Neuron (in vitro differentiated cells): Measurements from ENCODE around the gene DMRTB1.

Source experiments
- H2AFZ ChIP-seq: one replicate; pipeline ENCODE4 v1.6.1; 2013; ENCODE audit warnings: low read depth, mild to moderate bottlenecking, inconsistent platforms, low read length, moderate library complexity
- H3K27me3 ChIP-seq: one replicate; pipeline ENCODE4 v1.6.1; 2013; ENCODE audit warnings: low read length; ENCODE audit not compliant: insufficient read depth
- H3K36me3 ChIP-seq: one replicate; pipeline ENCODE4 v1.6.1; 2013; ENCODE audit warnings: low read length; ENCODE audit not compliant: insufficient read depth
- H3K4me1 ChIP-seq: one replicate; pipeline ENCODE4 v1.6.1; 2013; ENCODE audit warnings: low read length; ENCODE audit not compliant: insufficient read depth
- H3K4me3 ChIP-seq: 2 replicates; pipeline ENCODE4 v1.5.1; 2013; ENCODE audit warnings: mild to moderate bottlenecking, low read length, moderate library complexity
- H3K9me3 ChIP-seq: one replicate; pipeline ENCODE4 v1.6.1; 2013; ENCODE audit warnings: low read length

DMRTB1 gene

DNA sequence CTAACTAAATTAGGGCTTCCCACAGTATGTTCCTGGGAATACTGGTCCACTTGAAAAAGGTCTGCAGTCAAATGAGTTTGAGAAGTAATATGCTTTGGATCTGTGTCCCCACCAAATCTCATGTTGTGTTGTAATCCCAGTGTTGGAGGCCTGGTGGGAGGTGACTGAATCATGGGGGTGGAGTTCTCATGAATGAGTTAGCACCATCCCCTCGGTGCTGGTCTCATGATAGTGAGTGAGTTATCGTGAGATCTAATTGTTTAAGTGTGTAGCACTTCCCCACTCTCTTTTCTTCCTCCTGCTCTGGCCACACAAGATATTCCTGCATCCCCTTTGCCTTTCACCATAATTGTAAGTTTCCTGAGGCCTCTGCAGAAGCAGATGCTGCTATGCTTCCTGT lies 16.9 kb upstream of the DMRTB1 start:
- Histone ChIP-seq H2AFZ (no peak overlapping the region), H3K4me1 (no peaks in the 10 kb centered on the region), H3K27me3 (no peaks in the 10 kb centered on the region), H3K36me3 (no peaks in the 10 kb centered on the region), H3K4me3 (no peak overlapping the region), H3K9me3 (peaks cover 7% of the 10 kb centered on the region)

- H3K9me3 ChIP-seq, result no peaks in the 10 kb centered on the region
- H3K4me1 ChIP-seq, result peaks cover 20% of the 10 kb centered on the region
- H2AFZ ChIP-seq, result no peak overlapping the region
- H3K27me3 ChIP-seq, result no peaks in the 10 kb centered on the region
- H3K36me3 ChIP-seq, result no peaks in the 10 kb centered on the region
- no peak overlapping the region for H3K4me3 ChIP-seq
These were observed 13.1 kb upstream of the DMRTB1 start for GRCh38 chr1:53446051-53446450.

DNA sequence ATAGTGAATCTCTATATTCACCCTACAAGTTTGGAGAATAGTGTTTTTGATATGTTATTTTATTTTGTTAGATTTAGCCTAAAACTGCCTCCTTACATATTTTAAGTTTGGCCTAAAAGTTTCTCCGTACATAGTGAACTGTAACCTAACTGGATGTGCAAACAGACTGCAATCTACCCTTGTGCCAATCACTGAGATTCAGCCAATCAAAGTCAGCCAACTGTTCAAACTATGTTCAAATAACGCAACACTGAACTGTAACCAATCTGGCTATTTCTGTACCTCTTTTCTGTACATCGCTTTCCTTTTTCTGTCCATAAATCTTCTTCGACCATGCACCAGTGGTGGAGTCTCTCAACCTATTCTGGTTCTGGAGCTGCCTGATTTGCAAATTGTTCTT lies 11.8 kb upstream of the DMRTB1 start:
- no peaks in the 10 kb centered on the region for H3K9me3 ChIP-seq
- no peak overlapping the region for H2AFZ ChIP-seq

DNA sequence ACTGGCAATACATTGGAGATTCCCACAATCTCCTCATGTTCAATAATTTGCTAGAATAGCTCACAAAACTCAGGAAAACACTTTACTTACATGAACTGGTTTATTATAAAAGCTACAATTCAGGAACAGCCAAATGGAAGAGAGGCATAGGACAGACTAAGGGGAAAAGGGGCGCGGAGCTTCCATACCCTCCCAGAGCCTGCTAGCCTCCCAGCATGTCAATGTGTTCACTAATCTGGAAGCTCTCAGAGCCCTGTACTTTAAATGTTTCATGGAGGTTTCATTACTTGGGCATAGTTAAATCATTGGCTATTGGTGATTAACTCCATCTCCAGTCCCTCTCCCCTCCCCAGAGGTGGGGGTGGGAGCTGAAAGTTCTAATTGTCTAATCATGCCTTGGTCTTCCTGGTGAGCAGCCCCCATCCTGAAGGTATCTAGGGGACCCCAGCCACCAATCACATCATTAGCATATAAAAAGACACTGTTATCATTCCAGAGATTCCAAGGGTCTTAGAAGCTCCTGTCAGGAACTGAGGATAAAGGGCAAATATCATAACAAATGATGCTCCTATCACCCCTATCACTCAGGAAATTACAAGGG lies 10.9 kb upstream of the DMRTB1 start:
- Histone ChIP-seq H3K36me3 (no peaks in the 10 kb centered on the region), H3K27me3 (no peaks in the 10 kb centered on the region), H3K9me3 (no peaks in the 10 kb centered on the region), H3K4me3 (no peak overlapping the region), H2AFZ (no peak overlapping the region), H3K4me1 (peaks cover 20% of the 10 kb centered on the region)

More for the DNA sequence above, 11.8 kb upstream of the DMRTB1 start:
- H3K36me3 ChIP-seq, result no peaks in the 10 kb centered on the region
- no peaks in the 10 kb centered on the region for H3K27me3 ChIP-seq
- no peak overlapping the region for H3K4me3 ChIP-seq
- peaks cover 20% of the 10 kb centered on the region for H3K4me1 ChIP-seq

DNA sequence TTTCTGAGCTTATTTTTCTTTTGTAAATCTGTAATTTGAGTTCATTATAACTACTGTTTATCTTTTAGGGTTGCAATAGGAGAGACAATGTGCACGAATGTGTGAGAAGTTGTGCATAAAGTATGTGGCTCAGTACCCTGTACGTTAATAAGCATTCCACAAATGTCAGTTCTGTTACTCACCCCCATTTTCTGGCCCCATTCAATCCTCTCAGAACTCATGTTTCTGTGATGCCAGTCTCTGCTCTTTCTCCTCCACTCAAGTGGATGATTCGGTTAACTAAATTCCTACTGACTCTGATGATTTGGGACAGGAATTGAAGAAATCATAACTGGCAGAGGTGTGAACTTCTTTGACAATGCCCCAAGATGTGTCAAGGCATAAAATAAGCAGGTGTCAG lies 10.2 kb upstream of the DMRTB1 start:
- Histone ChIP-seq H2AFZ (no peak overlapping the region), H3K4me1 (peaks cover 20% of the 10 kb centered on the region), H3K27me3 (peaks cover 1% of the 10 kb centered on the region), H3K4me3 (no peak overlapping the region), H3K36me3 (no peaks in the 10 kb centered on the region), H3K9me3 (no peaks in the 10 kb centered on the region)

DNA sequence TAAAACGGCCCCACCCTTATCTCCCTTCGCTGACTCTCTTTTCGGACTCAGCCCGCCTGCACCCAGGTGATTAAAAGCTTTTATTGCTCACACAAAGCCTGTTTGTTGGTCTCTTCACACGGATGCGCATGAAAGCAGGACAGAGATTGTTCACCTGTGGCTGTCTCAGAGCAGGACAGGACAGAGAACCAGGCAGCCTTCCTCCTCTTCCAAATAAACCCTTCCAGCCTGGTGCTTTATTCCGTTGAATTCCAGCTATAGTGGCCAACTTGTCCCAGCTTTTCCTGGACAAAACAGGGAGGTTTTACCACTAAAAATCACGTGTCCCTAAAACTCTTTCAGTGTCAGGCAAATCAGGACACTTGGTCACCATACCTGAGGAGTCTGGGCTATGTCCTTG lies 9.5 kb upstream of the DMRTB1 start:
- Histone ChIP-seq H3K36me3 (no peaks in the 10 kb centered on the region), H3K9me3 (no peaks in the 10 kb centered on the region), H3K4me1 (peaks cover 20% of the 10 kb centered on the region), H2AFZ (no peak overlapping the region), H3K4me3 (no peak overlapping the region), H3K27me3 (peaks cover 3% of the 10 kb centered on the region)

DNA sequence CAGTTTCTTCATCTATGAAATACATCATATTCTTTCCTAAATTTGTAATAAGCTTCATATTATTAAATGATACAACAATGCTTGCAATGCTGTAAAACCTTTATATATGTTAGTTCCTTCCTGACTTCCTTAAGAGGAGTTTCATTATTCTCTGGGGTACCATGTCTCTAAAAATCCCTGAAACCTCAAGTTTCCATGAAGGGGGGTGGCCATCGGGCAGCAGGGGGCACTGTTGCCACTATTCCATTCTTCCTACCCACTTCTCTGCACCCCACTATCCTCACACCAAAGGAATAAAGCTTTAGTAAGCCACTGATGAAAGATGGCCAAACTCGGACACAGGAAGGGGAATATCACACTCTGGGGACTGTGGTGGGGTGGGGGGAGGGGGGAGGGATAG lies 9.0 kb upstream of the DMRTB1 start:
- Histone ChIP-seq H3K9me3 (no peaks in the 10 kb centered on the region), H3K36me3 (no peaks in the 10 kb centered on the region), H3K4me1 (peaks cover 20% of the 10 kb centered on the region), H2AFZ (no peak overlapping the region), H3K4me3 (no peak overlapping the region), H3K27me3 (peaks cover 3% of the 10 kb centered on the region)

DNA sequence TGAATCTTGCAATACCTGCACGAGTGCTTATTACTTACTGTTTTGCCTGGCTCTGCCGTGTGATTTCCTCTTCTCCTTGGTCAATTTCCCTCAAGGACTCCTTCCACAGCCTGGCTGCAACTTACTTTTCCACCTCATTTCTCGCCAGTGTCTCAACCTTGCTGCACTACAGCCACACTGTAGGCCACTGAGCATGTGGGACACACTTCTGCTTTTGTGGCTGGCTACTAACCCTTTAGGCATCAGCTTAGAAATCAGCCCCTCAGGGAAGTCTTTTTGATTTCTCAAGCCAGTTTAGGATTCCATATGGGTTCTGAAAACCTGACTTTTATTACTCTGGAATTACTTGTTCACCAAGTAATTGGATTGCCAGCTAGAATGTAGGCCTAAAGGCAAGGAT lies 5.2 kb upstream of the DMRTB1 start:
- H3K27me3 ChIP-seq, result peaks cover 3% of the 10 kb centered on the region
- H3K36me3 ChIP-seq, result no peaks in the 10 kb centered on the region
- H3K4me1 ChIP-seq, result peaks cover 3% of the 10 kb centered on the region
- no peak overlapping the region for H3K4me3 ChIP-seq
- H2AFZ ChIP-seq, result no peak overlapping the region
- no peaks in the 10 kb centered on the region for H3K9me3 ChIP-seq

DNA sequence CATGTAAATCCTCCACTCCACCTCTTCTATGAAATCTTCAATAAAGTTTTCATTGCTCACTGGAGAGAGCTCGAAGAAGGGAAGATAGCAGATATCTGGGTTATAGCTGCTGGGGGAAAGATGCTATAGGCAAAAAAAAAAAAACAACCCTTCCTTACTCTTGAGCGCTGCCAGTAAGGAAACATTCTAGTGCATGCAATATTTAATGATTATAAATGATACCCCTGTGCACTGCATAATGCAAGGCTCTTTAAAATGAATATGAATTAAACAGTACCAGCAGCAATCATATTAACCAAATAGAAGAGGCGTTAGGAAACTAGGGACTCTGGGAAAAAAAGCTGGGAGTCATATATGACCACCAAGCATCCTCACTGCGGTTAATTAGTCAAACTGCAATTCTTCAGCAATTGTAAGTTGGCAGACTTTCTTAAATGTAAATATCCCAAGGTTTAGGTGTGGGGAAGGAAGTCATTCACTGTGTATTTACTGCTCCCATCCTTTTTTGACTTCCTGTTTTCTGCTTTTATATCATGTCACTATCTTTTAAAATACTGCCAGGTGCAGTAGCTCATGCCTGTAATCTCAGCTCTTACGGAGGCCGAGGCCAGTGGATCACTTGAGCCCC lies 3.7 kb upstream of the DMRTB1 start:
- peaks cover 3% of the 10 kb centered on the region for H3K9me3 ChIP-seq

GRCh38 chr1:53458634-53459033 lies 565 bp upstream of the DMRTB1 start:
- Histone ChIP-seq H3K4me1 (no peaks in the 10 kb centered on the region), H3K27me3 (peaks cover 3% of the 10 kb centered on the region), H3K4me3 (no peak overlapping the region), H2AFZ (no peak overlapping the region), H3K36me3 (no peaks in the 10 kb centered on the region), H3K9me3 (peaks cover 3% of the 10 kb centered on the region)

More for the DNA sequence above, 3.7 kb upstream of the DMRTB1 start:
- Histone ChIP-seq H2AFZ (no peak overlapping the region), H3K36me3 (no peaks in the 10 kb centered on the region), H3K4me3 (no peak overlapping the region), H3K4me1 (no peaks in the 10 kb centered on the region), H3K27me3 (peaks cover 3% of the 10 kb centered on the region)

- H3K36me3 ChIP-seq, result no peaks in the 10 kb centered on the region
- no peak overlapping the region for H2AFZ ChIP-seq
- H3K4me3 ChIP-seq, result no peak overlapping the region
- no peaks in the 10 kb centered on the region for H3K4me1 ChIP-seq
- H3K9me3 ChIP-seq, result peaks cover 3% of the 10 kb centered on the region
- H3K27me3 ChIP-seq, result no peaks in the 10 kb centered on the region
These were observed 1.0 kb downstream of the DMRTB1 start for GRCh38 chr1:53460211-53460634.

GRCh38 chr1:53460666-53461322 lies 1.6 kb downstream of the DMRTB1 start:
- Histone ChIP-seq H3K9me3 (peaks cover 3% of the 10 kb centered on the region), H3K4me3 (no peak overlapping the region)

GRCh38 chr1:53461323-53462044 lies 2.3 kb downstream of the DMRTB1 start:
- Histone ChIP-seq H3K9me3 (peaks cover 3% of the 10 kb centered on the region), H2AFZ (no peak overlapping the region), H3K4me1 (no peaks in the 10 kb centered on the region), H3K4me3 (no peak overlapping the region), H3K27me3 (no peaks in the 10 kb centered on the region), H3K36me3 (no peaks in the 10 kb centered on the region)

More at GRCh38 chr1:53460666-53461322, 1.6 kb downstream of the DMRTB1 start:
- H3K27me3 ChIP-seq, result no peaks in the 10 kb centered on the region
- no peaks in the 10 kb centered on the region for H3K36me3 ChIP-seq
- H3K4me1 ChIP-seq, result no peaks in the 10 kb centered on the region
- no peak overlapping the region for H2AFZ ChIP-seq
